HepG2 (cell line): ENCODE results near the gene CLEC20A.

Experiments
- CBX5 ChIP-seq: sonication (generic); formaldehyde crosslinking; IDR thresholded peaks from 2 replicates; pipeline ENCODE4 v1.4.0; 2020; ENCODE audit warnings: missing genetic modification reagents, borderline replicate concordance
- FOXK1 ChIP-seq: sonication (generic); formaldehyde crosslinking; IDR thresholded peaks from 2 replicates; pipeline ENCODE4 v1.4.0; 2020; ENCODE audit warnings: low read depth, missing genetic modification reagents, borderline replicate concordance
- SMARCC2 ChIP-seq: fragments of 450-650 bp; IDR thresholded peaks from 2 replicates; pipeline ENCODE4 v1.6.1; 2017; ENCODE audit warnings: antibody characterized with exemption, mild to moderate bottlenecking
- ZNF12 ChIP-seq: sonication (generic); formaldehyde crosslinking; IDR thresholded peaks from 2 replicates; pipeline ENCODE4 v1.5.0; 2020; ENCODE audit warnings: missing genetic modification reagents
- TF ChIP-seq, protein P1 (sequence below): sonication (generic); formaldehyde crosslinking; IDR thresholded peaks from 2 replicates; pipeline ENCODE4 v1.5.0; 2020; ENCODE audit warnings: mild to moderate bottlenecking, missing genetic modification reagents, moderate library complexity

DNA sequence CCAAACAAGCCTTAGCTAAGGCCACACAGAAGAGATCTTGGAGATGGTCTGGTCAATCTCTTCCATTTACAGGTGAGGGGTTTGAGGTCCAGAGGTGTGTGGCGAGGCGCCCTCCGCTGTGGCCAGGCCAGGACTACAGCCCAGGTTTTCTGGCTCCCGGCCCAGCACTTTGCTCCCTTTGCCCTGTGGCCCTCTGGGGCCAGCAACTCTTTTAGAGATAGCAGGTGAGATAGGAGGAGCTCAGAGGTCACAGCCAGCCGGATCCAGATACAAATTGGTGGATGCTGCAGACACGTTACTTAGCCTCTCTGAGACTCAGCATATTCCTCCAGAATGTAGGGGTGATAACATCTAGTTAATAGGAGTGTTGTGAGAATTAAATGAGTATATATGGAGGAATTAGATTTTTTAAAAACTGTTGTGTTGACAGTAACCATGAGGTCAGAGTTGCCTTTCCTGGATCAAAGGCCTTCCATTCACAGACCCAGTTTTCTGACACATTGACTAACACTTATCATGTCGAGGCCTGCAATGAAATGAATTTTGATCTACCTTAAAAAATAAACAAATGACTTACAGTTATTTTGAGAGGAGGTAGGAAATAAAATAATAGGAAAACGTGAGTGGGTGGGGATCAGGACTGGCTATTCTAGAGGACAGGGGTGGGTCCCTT, 32.7 kb upstream of the CLEC20A start:
- TF ChIP-seq FOXK1 (CRISPR knock-in tag) (no peak), CBX5 (no peak), SMARCC2 (no peak), ZNF12 (CRISPR knock-in tag) (no peak)
- TF ChIP-seq, protein P1, sequence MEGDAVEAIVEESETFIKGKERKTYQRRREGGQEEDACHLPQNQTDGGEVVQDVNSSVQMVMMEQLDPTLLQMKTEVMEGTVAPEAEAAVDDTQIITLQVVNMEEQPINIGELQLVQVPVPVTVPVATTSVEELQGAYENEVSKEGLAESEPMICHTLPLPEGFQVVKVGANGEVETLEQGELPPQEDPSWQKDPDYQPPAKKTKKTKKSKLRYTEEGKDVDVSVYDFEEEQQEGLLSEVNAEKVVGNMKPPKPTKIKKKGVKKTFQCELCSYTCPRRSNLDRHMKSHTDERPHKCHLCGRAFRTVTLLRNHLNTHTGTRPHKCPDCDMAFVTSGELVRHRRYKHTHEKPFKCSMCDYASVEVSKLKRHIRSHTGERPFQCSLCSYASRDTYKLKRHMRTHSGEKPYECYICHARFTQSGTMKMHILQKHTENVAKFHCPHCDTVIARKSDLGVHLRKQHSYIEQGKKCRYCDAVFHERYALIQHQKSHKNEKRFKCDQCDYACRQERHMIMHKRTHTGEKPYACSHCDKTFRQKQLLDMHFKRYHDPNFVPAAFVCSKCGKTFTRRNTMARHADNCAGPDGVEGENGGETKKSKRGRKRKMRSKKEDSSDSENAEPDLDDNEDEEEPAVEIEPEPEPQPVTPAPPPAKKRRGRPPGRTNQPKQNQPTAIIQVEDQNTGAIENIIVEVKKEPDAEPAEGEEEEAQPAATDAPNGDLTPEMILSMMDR (CRISPR knock-in tag), result peak; percentile 73
